Hepatocyte (in vitro differentiated cells): Measurements from ENCODE around the gene SDC3. TPM values are rescaled to one million over a fixed set of nuclear protein-coding genes. Genes with fewer than 3 reads are reported as not detected.

Experiments used
- DNase-seq: peaks from one replicate; pipeline ENCODE4 v3.0.0-alpha.2; 2016; ENCODE audit warnings: low spot score
- H2AFZ ChIP-seq: fragments of 200-600 bp; sonication (generic); 2 replicates; pipeline ENCODE4 v1.6.0; 2016; ENCODE audit warnings: antibody characterized with exemption, mild to moderate bottlenecking
- H3K27ac ChIP-seq: fragments of 200-600 bp; sonication (generic); 2 replicates; pipeline ENCODE4 v1.5.1; 2016; ENCODE audit warnings: mild to moderate bottlenecking
- H3K27me3 ChIP-seq: fragments of 200-600 bp; sonication (generic); 2 replicates; pipeline ENCODE4 v1.6.1; 2016
- H3K36me3 ChIP-seq: fragments of 200-600 bp; sonication (generic); replicated peaks from 2 replicates; pipeline ENCODE4 v1.5.1; 2016; ENCODE audit warnings: low read depth; ENCODE audit not compliant: insufficient read depth
- H3K4me1 ChIP-seq: fragments of 200-600 bp; sonication (generic); 2 replicates; pipeline ENCODE4 v1.5.1; 2016; ENCODE audit warnings: mild to moderate bottlenecking, moderate library complexity; ENCODE audit not compliant: insufficient read depth
- H3K4me2 ChIP-seq: fragments of 200-600 bp; sonication (generic); 2 replicates; pipeline ENCODE4 v1.6.0; 2016
- H3K4me3 ChIP-seq: fragments of 200-600 bp; sonication (generic); 2 replicates; pipeline ENCODE4 v1.5.1; 2016; ENCODE audit warnings: mild to moderate bottlenecking
- H3K79me2 ChIP-seq: fragments of 200-600 bp; sonication (generic); 2 replicates; pipeline ENCODE4 v1.6.0; 2017; ENCODE audit warnings: mild to moderate bottlenecking
- H3K9me2 ChIP-seq: fragments of 200-600 bp; sonication (generic); replicated peaks from 2 replicates; pipeline ENCODE4 v1.6.0; 2017; ENCODE audit warnings: mild to moderate bottlenecking; ENCODE audit not compliant: insufficient read depth
- H3K9me3 ChIP-seq: fragments of 200-600 bp; sonication (generic); 2 replicates; pipeline ENCODE4 v1.5.1; 2016; ENCODE audit warnings: low read depth, mild to moderate bottlenecking
- H4K20me1 ChIP-seq: fragments of 200-600 bp; sonication (generic); 2 replicates; pipeline ENCODE4 v1.6.0; 2016; ENCODE audit warnings: mild to moderate bottlenecking; ENCODE audit not compliant: insufficient read depth, poor library complexity, severe bottlenecking
- EZH2 ChIP-seq: fragments of 200-600 bp; sonication (generic); IDR thresholded peaks from 2 replicates; pipeline ENCODE4 v1.6.1; 2016; ENCODE audit warnings: antibody characterized with exemption, mild to moderate bottlenecking, borderline replicate concordance
- EZH2phosphoT487 ChIP-seq: fragments of 200-600 bp; sonication (generic); IDR thresholded peaks from one replicate; pipeline ENCODE4 v1.6.1; 2018; ENCODE audit warnings: antibody characterized with exemption, mild to moderate bottlenecking, low read depth, moderate library complexity; ENCODE audit not compliant: unreplicated experiment, severe bottlenecking
- whole genome bisulfite sequencing: methylation state at CpG from one replicate; pipeline ENCODE4 v1.1.6; 2016; ENCODE audit warnings: low lambda C conversion rate; ENCODE audit errors: missing lambda C conversion rate; 5-methylcytosine and 5-hydroxymethylcytosine counted together
- polyA plus RNA-seq: library from polyadenylated mRNA; unstranded; fragments of >200 nt; fragmentation: Nextera tagmentation; extraction: Ambion mirVana; gene quantifications from 2 replicates; pipeline ENCODE4 v1.2.1, GENCODE V29; 2016
- total RNA-seq: library from RNA; depleted of rRNA; stranded (reverse); fragments of >200 nt; gene quantifications from 2 replicates; pipeline ENCODE4 v1.2.3, GENCODE V29; 2014
- TF ChIP-seq, protein P1 (sequence below): fragments of 200-600 bp; sonication (generic); IDR thresholded peaks from 2 replicates; pipeline ENCODE4 v1.5.1; 2016; ENCODE audit warnings: antibody characterized with exemption, mild to moderate bottlenecking; ENCODE audit not compliant: poor library complexity

Gene SDC3
- total and polyA plus RNA-seq, 2 experiments from 2014 or later: 33.5 to 60.0 TPM

- no peak overlapping the region for H2AFZ ChIP-seq
Measured at GRCh38 chr1:30840904-30841598, 67.5 kb downstream of the SDC3 start.

GRCh38 chr1:30839827-30840359 lies 68.7 kb downstream of the SDC3 start:
- Histone ChIP-seq H3K9me2 (no peaks in the 10 kb centered on the region), H3K36me3 (no peaks in the 10 kb centered on the region), H3K27ac (no peak overlapping the region), H3K27me3 (no peaks in the 10 kb centered on the region), H3K4me1 (no peaks in the 10 kb centered on the region), H3K9me3 (no peaks in the 10 kb centered on the region), H3K4me2 (no peak overlapping the region), H3K4me3 (no peak overlapping the region), H4K20me1 (no peaks in the 10 kb centered on the region), H2AFZ (no peak overlapping the region), H3K79me2 (no peaks in the 10 kb centered on the region)
- TF ChIP-seq EZH2: no peak
- 94% methylated on average over 2 of the region's 3 CpGs for WGBS
- no peak for DNase-seq

More at GRCh38 chr1:30840904-30841598, 67.5 kb downstream of the SDC3 start:
- H3K79me2 ChIP-seq: no peaks in the 10 kb centered on the region
- no peaks in the 10 kb centered on the region for H3K4me1 ChIP-seq
- H3K27me3 ChIP-seq: no peaks in the 10 kb centered on the region
- H4K20me1 ChIP-seq: no peaks in the 10 kb centered on the region
- H3K9me2 ChIP-seq: no peaks in the 10 kb centered on the region
- no peaks in the 10 kb centered on the region for H3K36me3 ChIP-seq
- no peak for DNase-seq
- no peak overlapping the region for H3K27ac ChIP-seq
- WGBS: 57% methylated on average over 10 of the region's 10 CpGs
- TF ChIP-seq, protein P1, sequence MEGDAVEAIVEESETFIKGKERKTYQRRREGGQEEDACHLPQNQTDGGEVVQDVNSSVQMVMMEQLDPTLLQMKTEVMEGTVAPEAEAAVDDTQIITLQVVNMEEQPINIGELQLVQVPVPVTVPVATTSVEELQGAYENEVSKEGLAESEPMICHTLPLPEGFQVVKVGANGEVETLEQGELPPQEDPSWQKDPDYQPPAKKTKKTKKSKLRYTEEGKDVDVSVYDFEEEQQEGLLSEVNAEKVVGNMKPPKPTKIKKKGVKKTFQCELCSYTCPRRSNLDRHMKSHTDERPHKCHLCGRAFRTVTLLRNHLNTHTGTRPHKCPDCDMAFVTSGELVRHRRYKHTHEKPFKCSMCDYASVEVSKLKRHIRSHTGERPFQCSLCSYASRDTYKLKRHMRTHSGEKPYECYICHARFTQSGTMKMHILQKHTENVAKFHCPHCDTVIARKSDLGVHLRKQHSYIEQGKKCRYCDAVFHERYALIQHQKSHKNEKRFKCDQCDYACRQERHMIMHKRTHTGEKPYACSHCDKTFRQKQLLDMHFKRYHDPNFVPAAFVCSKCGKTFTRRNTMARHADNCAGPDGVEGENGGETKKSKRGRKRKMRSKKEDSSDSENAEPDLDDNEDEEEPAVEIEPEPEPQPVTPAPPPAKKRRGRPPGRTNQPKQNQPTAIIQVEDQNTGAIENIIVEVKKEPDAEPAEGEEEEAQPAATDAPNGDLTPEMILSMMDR: no peak
- no peak for TF ChIP-seq EZH2
- TF ChIP-seq EZH2phosphoT487: no peak
- no peak overlapping the region for H3K4me3 ChIP-seq
- H3K9me3 ChIP-seq: no peaks in the 10 kb centered on the region
- H3K4me2 ChIP-seq: no peak overlapping the region

DNA sequence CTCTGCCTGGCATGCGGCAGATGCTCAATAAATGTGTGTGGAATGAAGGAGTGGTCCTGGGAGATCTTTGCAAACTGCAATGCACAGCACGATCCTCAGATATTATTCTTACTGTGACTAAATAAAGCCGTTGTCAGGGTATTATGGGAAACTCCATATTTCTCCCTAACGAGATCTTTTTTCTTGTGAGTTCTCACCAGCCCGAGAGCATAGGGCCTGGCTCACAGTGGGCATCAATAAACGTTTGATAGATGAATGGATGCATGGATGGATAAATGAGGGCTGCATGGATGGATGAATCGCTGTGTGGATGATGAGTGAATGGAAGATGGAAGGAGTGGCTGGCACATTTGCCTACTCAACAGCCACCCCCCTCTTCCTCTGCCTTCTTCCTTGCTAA lies 69.6 kb downstream of the SDC3 start:
- Histone ChIP-seq H3K36me3 (no peaks in the 10 kb centered on the region), H3K4me1 (no peaks in the 10 kb centered on the region), H2AFZ (no peak overlapping the region), H3K27ac (no peak overlapping the region), H3K79me2 (no peaks in the 10 kb centered on the region), H3K9me3 (no peaks in the 10 kb centered on the region), H3K4me3 (no peak overlapping the region), H3K27me3 (no peaks in the 10 kb centered on the region), H4K20me1 (no peaks in the 10 kb centered on the region), H3K4me2 (no peak overlapping the region), H3K9me2 (no peaks in the 10 kb centered on the region)
- DNase-seq: no peak
- TF ChIP-seq, protein P1: no peak
- no peak for TF ChIP-seq EZH2phosphoT487
- TF ChIP-seq EZH2: no peak
- WGBS: 89% methylated on average over 7 of the region's 7 CpGs

- no peaks in the 10 kb centered on the region for H3K79me2 ChIP-seq
- no peaks in the 10 kb centered on the region for H3K4me1 ChIP-seq
- H3K36me3 ChIP-seq: no peaks in the 10 kb centered on the region
- TF ChIP-seq, protein P1: no peak
- TF ChIP-seq EZH2 (no peak), EZH2phosphoT487 (no peak)
- H3K9me2 ChIP-seq: no peaks in the 10 kb centered on the region
- no peaks in the 10 kb centered on the region for H3K9me3 ChIP-seq
- no peak overlapping the region for H3K27ac ChIP-seq
- 50% methylated on average over 1 of the region's 1 CpG for WGBS
- H2AFZ ChIP-seq: no peak overlapping the region
- H3K4me3 ChIP-seq: no peak overlapping the region
- H4K20me1 ChIP-seq: no peaks in the 10 kb centered on the region
- DNase-seq: no peak
- H3K27me3 ChIP-seq: no peaks in the 10 kb centered on the region
- H3K4me2 ChIP-seq: no peak overlapping the region
Measured at GRCh38 chr1:30837653-30838052, 70.9 kb downstream of the SDC3 start.
